Stimulated activated CD4-positive, alpha-beta T cell treated with anti-CD3 and anti-CD28 coated beads, TNF-alpha, amount 100 ng/mL, for 4 hours (primary cell): ENCODE data around the gene SREBF1.
A peak's percentile ranks its signal among the peaks of the same experiment; 100 is the strongest.

Experiments used
- DNase-seq, 3 experiments: peaks; one replicate each; pipeline ENCODE4 v3.0.0-alpha.2; 2020; ENCODE audit warnings: low read depth in 3 of 3

SREBF1 gene

GRCh38 chr17:17781591-17782496, 54.9 kb downstream of the SREBF1 start:
- peak in 1 of 3 experiments; percentile 19 for DNase-seq

- DNase-seq: no peak
Observed at GRCh38 chr17:17780922-17781590, 55.7 kb downstream of the SREBF1 start.

GRCh38 chr17:17779015-17779611, 57.7 kb downstream of the SREBF1 start:
- DNase-seq: no peak

- no peak for DNase-seq
Observed at GRCh38 chr17:17778308-17779014, 58.3 kb downstream of the SREBF1 start.

GRCh38 chr17:17776889-17777288, 59.9 kb downstream of the SREBF1 start:
- no peak for DNase-seq

GRCh38 chr17:17774009-17774881, 62.5 kb downstream of the SREBF1 start:
- no peak for DNase-seq

GRCh38 chr17:17772231-17772630, 64.6 kb downstream of the SREBF1 start:
- DNase-seq: no peak

- DNase-seq: no peak
Observed at GRCh38 chr17:17771498-17772201, 65.1 kb downstream of the SREBF1 start.

- DNase-seq: no peak
Observed at GRCh38 chr17:17770632-17771044, 66.1 kb downstream of the SREBF1 start.

- no peak for DNase-seq
Observed at GRCh38 chr17:17769869-17770631, 66.7 kb downstream of the SREBF1 start.

GRCh38 chr17:17768424-17769088, 68.2 kb downstream of the SREBF1 start:
- no peak for DNase-seq

- no peak for DNase-seq
Observed at GRCh38 chr17:17767887-17768418, 68.8 kb downstream of the SREBF1 start.

- DNase-seq: no peak
Observed at GRCh38 chr17:17767154-17767869, 69.5 kb downstream of the SREBF1 start.

- DNase-seq: no peak
Observed at GRCh38 chr17:17766744-17767120, 70.1 kb downstream of the SREBF1 start.

- DNase-seq: no peak
Observed at GRCh38 chr17:17766077-17766743, 70.6 kb downstream of the SREBF1 start.

GRCh38 chr17:17765359-17766076, 71.3 kb downstream of the SREBF1 start:
- no peak for DNase-seq

GRCh38 chr17:17763734-17764133, 73.1 kb downstream of the SREBF1 start:
- no peak for DNase-seq
